LHCN-M2 (cell line): ENCODE data around the gene DCN. TPM values are rescaled to one million over a fixed set of nuclear protein-coding genes. Genes with fewer than 3 reads are reported as not detected.

Experiments
- DNase-seq: peaks from one replicate; pipeline ENCODE4 v3.0.0-alpha.2; 2012; ENCODE audit warnings: low read depth
- polyA plus RNA-seq: library from polyadenylated mRNA; unstranded; fragments of >200 nt; gene quantifications from one replicate; pipeline ENCODE4 v1.2.1, GENCODE V29; 2012; ENCODE audit warnings: missing spikeins
- total RNA-seq: library from RNA; depleted of rRNA; stranded (reverse); fragments of >200 nt; gene quantifications from 2 replicates; pipeline ENCODE4 v1.2.3, GENCODE V29; 2014; rRNA removed

DCN gene
- 447 and 478 TPM in 2 replicates for total RNA-seq
- polyA plus RNA-seq: 45.9 TPM

- no peak for DNase-seq
Observed at GRCh38 chr12:91182636-91183455, at the start of gene DCN. Gene DCN, minus strand, starts transcription at chr12:91182817. Its CDS starts 4,265 bp downstream, at chr12:91178552.

DNA sequence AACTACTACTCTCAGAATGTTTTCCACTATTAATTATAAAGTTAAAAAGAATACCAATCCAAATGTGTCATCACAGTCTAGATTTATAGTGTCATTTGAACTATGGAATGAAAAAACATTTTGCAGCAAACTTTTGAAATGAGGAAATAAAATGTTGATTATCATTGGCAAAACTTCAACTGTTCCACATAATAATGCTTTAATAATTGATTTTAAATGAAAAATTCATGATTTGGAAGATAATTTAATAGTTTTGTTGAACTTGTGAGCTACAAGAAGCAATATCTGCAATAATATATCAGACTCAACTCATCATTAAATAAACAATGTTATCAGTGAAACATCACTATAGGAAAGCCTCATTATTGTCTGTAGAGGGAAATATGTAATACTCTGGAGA, 48.2 kb upstream of the DCN start:
- DNase-seq: no peak

GRCh38 chr12:91226951-91227350, 44.3 kb upstream of the DCN start:
- DNase-seq: no peak

- DNase-seq: peak; percentile 46
Observed at GRCh38 chr12:91225316-91225715, 42.7 kb upstream of the DCN start.

GRCh38 chr12:91224401-91224800, 41.8 kb upstream of the DCN start:
- no peak for DNase-seq

- peak; percentile 89 for DNase-seq
Observed at GRCh38 chr12:91222746-91223145, 40.1 kb upstream of the DCN start.

- DNase-seq: no peak
Observed at GRCh38 chr12:91219919-91220318, 37.3 kb upstream of the DCN start.

GRCh38 chr12:91219511-91219910, 36.9 kb upstream of the DCN start:
- peak; percentile 76 for DNase-seq

DNA sequence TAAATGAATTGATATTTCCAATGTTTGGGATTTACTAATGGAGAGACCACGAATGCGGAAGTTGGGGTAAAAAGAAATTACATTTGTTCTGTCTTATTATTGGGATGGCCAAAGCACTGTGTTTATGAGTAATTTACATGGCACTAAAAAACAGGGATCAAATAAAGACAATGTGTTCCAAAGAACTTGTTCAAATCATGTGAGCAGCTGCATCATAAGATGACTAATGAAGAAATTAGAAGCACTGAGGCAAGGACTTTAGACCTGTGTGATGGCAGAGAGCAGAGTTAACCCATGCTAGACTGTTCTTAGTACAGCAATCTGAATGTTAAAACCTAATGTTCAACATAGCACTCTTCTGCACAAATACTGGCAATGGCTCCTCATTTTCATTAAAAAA, 34.3 kb upstream of the DCN start:
- DNase-seq: peak; percentile 82

- DNase-seq: peak; percentile 81
Observed at GRCh38 chr12:91215940-91216454, 33.4 kb upstream of the DCN start.

GRCh38 chr12:91211866-91212265, 29.2 kb upstream of the DCN start:
- DNase-seq: peak; percentile 70

DNA sequence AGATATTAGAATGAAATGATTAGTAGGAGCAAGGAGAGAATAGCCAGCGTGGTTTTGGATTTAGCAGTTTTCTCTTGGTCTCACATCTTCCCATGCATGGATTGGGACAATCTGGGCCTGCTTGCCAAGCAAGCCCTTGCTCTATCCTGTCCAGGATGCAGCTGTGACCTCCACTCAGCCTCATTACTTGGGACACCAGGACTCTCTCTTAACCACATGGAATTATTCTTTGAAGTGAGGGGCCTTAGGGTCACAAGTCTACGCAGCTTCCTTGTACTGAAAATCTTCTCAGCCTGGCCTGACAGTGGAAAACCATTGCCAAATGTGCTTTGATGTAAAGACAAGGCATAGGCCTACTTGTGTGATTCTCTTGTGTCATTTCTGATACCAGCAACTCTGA, 28.0 kb upstream of the DCN start:
- no peak for DNase-seq

GRCh38 chr12:91210144-91210543, 27.5 kb upstream of the DCN start:
- no peak for DNase-seq

DNA sequence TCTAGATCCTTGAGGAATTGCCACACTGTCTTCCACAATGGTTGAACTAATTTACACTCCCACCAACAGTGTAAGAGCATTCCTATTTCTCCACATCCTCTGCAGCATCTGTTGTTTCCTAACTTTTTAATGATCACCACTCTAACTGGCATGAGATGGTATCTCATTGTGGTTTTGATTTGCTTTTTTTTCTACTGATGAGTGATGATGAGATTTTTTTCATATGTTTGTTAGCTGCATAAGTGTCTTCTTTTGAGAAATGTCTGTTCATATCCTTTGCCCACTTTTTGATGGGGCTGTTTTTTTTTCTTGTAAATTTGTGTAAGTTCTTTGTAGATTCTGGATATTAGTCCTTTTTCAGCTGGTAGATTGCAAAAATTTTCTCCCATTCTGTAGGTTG, 24.7 kb upstream of the DCN start:
- DNase-seq: peak; percentile 59

GRCh38 chr12:91205811-91206210, 23.2 kb upstream of the DCN start:
- no peak for DNase-seq

DNA sequence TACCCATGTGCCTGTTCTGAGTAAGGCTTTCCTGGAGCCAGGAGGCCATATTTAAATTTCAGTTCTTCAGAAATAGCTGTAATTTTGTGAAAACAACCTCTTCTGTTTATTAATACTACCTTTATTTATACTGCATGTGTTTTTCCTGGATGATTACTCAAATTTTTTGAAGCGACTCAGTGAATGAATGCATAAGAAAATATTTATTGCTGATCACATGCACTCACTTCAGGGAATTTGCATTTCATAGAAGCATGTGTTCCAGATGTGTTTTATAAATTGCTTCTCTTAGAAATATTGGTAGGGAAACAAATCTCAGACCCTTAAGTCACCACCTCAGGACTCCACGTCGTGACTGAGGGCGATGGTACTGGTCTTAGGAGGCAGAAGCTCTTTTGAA, 21.8 kb upstream of the DCN start:
- no peak for DNase-seq

- no peak for DNase-seq
Observed at GRCh38 chr12:91203610-91204009, 21.0 kb upstream of the DCN start.

- no peak for DNase-seq
Observed at GRCh38 chr12:91202390-91202789, 19.8 kb upstream of the DCN start.

DNA sequence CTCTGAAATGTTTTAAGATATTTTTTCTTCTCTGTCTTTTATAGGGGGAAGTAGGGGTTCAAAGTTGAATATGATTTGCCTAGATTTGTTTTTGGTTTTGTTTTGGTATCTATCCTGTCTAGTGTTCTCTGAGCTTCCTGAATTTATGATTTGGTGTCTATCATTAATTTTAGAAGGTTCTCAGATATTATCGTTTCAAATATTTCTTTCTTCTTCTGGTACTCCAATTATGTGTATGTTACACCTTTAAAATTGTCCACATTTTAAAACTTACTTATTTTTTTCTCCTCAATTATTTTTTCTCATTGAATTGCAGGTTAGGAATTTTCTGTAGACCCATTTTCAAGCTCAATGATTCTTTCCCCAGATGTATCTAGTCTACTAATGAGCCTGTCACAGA, 13.8 kb upstream of the DCN start:
- DNase-seq: no peak

DNA sequence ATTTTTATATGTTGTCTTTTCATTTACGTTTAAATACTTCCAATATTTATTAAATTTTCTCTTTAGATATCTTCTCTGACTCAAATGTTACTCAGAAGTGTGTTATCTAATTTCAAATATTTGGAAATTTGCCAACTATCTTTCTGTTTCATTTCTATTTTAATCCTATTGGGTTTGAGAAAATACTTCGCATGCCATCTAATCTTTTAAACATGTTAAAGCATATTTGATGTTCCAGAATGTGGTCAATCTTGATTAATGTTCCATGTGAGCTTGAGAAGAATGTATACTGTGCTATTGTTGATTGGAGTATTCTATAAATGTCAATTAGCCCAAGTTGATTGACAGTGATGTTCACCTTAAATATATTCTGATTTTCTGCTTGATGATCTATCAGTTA, 11.9 kb upstream of the DCN start:
- peak; percentile 57 for DNase-seq

GRCh38 chr12:91191513-91192111, 9.0 kb upstream of the DCN start:
- no peak for DNase-seq

GRCh38 chr12:91189516-91189915, 6.9 kb upstream of the DCN start:
- DNase-seq: peak; percentile 78

DNA sequence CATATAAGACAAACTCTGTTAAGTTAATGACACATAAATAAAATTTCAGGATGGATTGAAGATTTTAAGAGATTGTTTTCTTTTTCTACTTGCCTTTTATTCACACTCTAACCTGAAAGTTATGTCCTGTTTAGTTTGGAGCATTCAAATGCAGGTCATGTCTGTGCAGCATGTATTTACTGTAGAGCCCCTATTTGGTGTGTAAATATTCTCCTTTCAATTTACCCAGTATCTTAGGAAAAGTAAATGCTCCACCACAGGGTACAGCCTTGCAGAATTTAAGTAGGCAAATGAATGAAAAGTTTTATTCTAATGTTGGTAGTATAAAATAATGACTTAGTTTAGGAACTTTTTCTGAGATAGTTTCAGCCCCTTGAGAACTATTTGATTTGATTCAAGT, 6.2 kb upstream of the DCN start:
- no peak for DNase-seq
